ENCODE measurements around the gene SETD3. TPM values are rescaled to one million over a fixed set of nuclear protein-coding genes. Genes with fewer than 3 reads are reported as not detected.

The SETD3 gene
- total RNA-seq, 1 experiment from 2014 or later: 46.8 TPM

- DNase-seq (no peak), ATAC-seq (no peak)
- ChIA-PET CTCF (interaction anchor here (0.6 kb wide), 1 partner anchor 138 kb away, joined by 4 read pairs; no protein-coding TSS in a partner anchor), POLR2A (ENCODE audit: unreplicated experiment) (no interaction called here)
- TF ChIP-seq CTCF (conservative IDR thresholded peaks at IDR 0.05; ENCODE audit: low read depth, low read length): no peak
- TF ChIP-seq EZH2phosphoT487 (IDR thresholded peaks at IDR 0.05; ENCODE audit: borderline replicate concordance, low read length): no peak
- TF ChIP-seq EZH2 (IDR thresholded peaks at IDR 0.05; ENCODE audit: low read length, unreplicated experiment): no peak
- no peak overlapping the region for H3K27ac ChIP-seq (ENCODE audit: low read length)
- H3K9me2 ChIP-seq (replicated peaks; ENCODE audit: low read length): no peaks in the 10 kb centered on the region
- intact Hi-C loops (cut with micrococcal nuclease): no loop called here
- H3K4me2 ChIP-seq (ENCODE audit: low read length): no peak overlapping the region
- H3K9me3 ChIP-seq (ENCODE audit: low read length): no peaks in the 10 kb centered on the region
- H3F3A ChIP-seq (ENCODE audit: low read length, unreplicated experiment): no peaks in the 10 kb centered on the region
- no peak overlapping the region for H3K4me3 ChIP-seq (ENCODE audit: low read length)
- 0 out of 2 replicates have a peak, but pooled peaks cover 3% of the 10 kb centered on the region for H4K20me1 ChIP-seq (ENCODE audit: low read length)
- no TSS peak for BruUV-seq (replicated peaks)
- H2AFZ ChIP-seq (ENCODE audit: low read length): no peak overlapping the region
- H3K9ac ChIP-seq (ENCODE audit: low read length): no peak overlapping the region
- H3K27me3 ChIP-seq (ENCODE audit: low read length): no peaks in the 10 kb centered on the region
- H3K79me2 ChIP-seq (ENCODE audit: low read length): peaks cover 9% of the 10 kb centered on the region; the same call in 1 of the 2 replicates
- H3K4me1 ChIP-seq (ENCODE audit: insufficient read depth, low read length): no peaks in the 10 kb centered on the region
- H3K36me3 ChIP-seq (ENCODE audit: low read depth, low read length): peaks cover 7% of the 10 kb centered on the region; the same call in 1 of the 2 replicates
Observed at GRCh38 chr14:99515301-99516155, 34.9 kb upstream of the SETD3 start.

GRCh38 chr14:99514552-99515300, 34.1 kb upstream of the SETD3 start:
- Histone ChIP-seq H3K79me2 (ENCODE audit: low read length) (peaks cover 9% of the 10 kb centered on the region; the same call in 1 of the 2 replicates), H3K4me2 (ENCODE audit: low read length) (no peak overlapping the region), H2AFZ (ENCODE audit: low read length) (no peak overlapping the region), H3K9me3 (ENCODE audit: low read length) (no peaks in the 10 kb centered on the region), H3K27me3 (ENCODE audit: low read length) (no peaks in the 10 kb centered on the region), H3K4me1 (ENCODE audit: insufficient read depth, low read length) (no peaks in the 10 kb centered on the region), H3K4me3 (ENCODE audit: low read length) (no peak overlapping the region), H3K9me2 (replicated peaks; ENCODE audit: low read length) (no peaks in the 10 kb centered on the region), H4K20me1 (ENCODE audit: low read length) (0 out of 2 replicates have a peak, but pooled peaks cover 3% of the 10 kb centered on the region), H3F3A (ENCODE audit: low read length, unreplicated experiment) (no peaks in the 10 kb centered on the region), H3K27ac (ENCODE audit: low read length) (no peak overlapping the region), H3K36me3 (ENCODE audit: low read depth, low read length) (peaks cover 7% of the 10 kb centered on the region; the same call in 1 of the 2 replicates), H3K9ac (ENCODE audit: low read length) (no peak overlapping the region)
- DNase-seq (no peak), ATAC-seq (no peak)
- BruUV-seq (replicated peaks): no TSS peak
- ChIA-PET POLR2A (ENCODE audit: unreplicated experiment) (no interaction called here), CTCF (no interaction called here)
- intact Hi-C loops (cut with micrococcal nuclease): no loop called here
- TF ChIP-seq EZH2phosphoT487 (IDR thresholded peaks at IDR 0.05; ENCODE audit: borderline replicate concordance, low read length) (no peak), EZH2 (IDR thresholded peaks at IDR 0.05; ENCODE audit: low read length, unreplicated experiment) (no peak), CTCF (conservative IDR thresholded peaks at IDR 0.05; ENCODE audit: low read depth, low read length) (no peak)
